ENCODE data around the gene ZNF625.

Gene ZNF625

DNA sequence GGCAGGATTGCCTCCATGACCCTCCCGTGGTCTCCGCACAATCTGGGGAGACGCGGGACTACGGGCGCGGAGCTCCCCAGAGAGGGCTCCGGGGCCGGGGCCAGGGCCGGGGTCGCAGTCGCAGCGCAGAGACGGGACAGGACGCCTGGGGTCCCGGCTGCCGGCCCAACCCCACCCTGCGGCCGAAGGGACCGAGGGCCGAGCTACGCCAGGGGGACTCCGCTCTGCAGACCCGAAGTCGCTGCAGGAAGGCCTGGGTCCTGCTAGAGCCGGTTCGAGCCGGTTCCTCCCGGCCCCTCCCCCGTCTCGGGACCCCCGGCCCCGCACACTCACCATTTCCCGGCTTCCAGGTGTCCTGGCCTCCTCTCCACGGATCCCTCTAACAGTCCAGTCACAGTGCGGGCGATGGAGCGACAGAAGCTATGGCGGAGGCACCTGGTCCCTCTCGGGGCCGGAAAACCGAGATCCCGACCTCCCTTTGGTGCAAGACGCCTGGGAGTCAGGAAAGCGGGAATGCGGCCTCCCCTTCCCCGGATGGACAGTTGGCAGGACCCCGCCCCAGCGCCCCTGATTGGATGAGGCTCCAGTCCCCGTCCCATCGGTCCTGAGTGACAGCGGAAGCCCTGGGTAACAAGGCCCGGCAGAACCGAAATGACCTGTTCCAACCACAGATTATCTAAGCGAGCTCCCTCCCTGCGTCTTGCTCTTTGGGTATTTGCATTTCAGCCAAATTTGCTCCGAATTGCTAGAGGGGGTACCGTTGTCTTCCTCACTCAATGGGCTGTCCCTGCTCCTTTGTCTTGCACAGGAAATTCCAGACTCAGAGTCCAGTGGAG is at the start of gene ZNF625:
Gene ZNF625, minus strand, starts transcription at position 512 of the 836 bp plus-strand sequence. Its CDS starts 176 bp downstream, at position 336.
- DNase-seq = peak; percentile 90 to 94

GRCh38 chr19:12205296-12205695 is 48.8 kb upstream of the ZNF625 start:
- DNase-seq = no peak

GRCh38 chr19:12202250-12202649 is 45.7 kb upstream of the ZNF625 start:
- peak in 1 of 2 experiments; percentile 27 for DNase-seq

DNA sequence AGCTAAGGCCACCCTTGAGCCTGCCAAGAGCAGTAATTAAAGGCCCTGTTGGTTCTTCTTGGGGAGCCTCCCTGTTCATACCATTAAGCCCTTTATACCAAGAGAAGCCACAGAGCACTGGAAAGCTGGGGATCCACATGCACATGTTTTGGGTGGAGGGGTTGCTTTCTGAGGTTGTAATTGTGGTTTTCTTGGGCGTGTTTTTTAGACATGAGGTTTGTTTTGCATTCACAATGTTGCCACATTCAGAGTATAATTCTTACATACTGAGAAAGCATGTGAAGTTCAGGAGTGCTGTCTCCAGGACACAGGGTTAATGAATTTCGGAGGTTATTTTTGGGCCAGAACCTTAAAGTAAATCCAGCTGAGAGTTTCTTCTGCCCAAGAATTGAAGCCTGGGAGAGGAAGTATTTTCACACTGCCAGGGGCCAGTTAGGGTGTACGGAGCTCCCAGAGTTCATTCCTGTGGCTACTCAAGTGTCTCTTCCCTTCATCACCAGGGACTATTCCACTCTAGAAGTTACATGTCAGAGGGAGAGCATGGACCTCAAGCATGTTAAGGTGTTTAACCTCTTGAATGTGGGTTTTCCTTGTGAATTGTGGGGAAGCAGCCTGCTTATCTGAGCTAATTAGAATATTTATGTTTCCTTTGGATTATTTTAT is 43.4 kb upstream of the ZNF625 start:
- DNase-seq = no peak

- no peak for DNase-seq
Observed at GRCh38 chr19:12198136-12198535, 41.6 kb upstream of the ZNF625 start.

GRCh38 chr19:12194827-12195731 is 38.5 kb upstream of the ZNF625 start:
- DNase-seq = no peak

DNA sequence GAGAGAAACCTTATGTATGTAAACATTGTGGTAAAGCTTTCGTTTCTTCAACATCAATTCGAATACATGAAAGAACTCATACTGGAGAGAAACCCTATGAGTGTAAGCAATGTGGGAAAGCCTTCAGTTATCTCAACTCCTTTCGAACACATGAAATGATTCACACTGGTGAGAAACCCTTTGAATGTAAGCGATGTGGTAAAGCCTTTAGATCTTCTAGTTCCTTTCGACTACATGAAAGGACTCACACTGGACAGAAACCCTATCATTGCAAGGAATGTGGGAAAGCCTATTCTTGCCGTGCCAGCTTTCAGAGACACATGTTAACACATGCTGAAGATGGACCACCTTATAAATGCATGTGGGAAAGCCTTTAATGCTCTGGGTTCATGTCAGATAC is 31.1 kb upstream of the ZNF625 start:
- DNase-seq = no peak

DNA sequence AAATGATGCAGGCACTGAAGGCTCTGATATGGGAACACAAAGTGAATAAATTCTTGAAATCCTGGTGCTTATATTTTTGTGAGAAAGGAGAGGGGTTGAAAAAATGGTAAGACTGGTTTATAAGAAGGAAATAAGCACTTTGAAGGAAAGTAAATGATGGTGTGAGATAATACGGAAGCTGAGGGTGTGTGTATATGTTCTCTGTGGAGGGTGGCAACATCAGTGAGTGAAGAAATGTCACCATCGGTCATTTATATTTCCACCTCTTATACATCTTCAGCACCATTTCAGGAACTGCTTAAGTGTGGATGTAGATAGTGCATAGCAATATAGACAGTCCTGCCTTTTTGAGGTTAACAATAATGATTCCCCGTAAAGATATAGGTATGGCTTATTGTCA is 23.8 kb upstream of the ZNF625 start:
- DNase-seq = no peak

GRCh38 chr19:12166626-12167025 is 10.1 kb upstream of the ZNF625 start:
- DNase-seq = no peak

GRCh38 chr19:12163826-12164225 is 7.3 kb upstream of the ZNF625 start:
- no peak for DNase-seq

DNA sequence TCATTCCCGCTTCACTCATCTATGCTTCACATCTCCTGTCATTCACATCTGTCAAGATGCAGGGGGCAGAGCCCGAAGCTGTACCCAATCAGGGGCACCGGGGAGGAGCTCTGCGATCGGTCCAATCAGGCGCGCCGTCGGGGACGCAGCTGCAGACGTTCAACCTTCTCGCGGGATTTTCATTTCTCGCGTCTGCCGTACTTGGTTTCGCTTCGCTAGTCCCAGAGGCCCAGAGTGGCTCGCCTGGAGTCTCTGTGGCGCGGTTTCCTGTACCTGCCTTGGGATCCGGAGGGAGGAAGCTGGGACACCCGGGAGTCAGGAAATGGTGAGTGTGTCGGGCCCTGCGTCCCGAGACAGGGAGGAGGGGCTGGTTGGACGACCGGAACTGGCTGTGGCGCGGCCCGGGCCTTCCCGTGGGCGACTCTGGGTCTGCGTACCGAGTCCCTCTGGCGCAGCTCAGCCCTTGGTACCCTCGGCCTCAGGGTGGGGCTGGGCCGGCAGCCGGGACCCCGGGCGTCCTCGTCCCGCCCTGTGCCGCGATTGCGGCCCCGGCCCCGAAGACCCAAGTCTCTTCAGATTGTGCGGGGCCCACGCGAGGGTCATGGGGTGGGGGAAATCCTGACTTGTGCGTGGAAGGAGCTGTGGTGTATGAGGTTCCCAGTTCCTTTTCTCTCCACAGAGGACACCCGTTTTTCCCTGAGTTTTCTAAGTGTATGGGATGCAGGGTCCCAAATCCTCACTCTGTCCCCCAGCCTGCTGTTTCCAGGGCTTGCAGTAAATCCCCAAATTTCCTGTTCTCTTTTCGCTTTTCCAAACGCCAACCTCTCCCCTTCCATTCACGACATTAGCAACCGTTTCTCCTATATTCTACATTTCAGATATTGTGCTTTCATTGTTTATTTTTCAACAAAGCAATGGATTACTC is 6.6 kb upstream of the ZNF625 start, which contains the start of gene ZNF136:
Gene ZNF136, plus strand, starts transcription at position 215 of the 925 bp plus-strand sequence. Its CDS starts 108 bp downstream, at position 323.
- peak; percentile 87 to 96 for DNase-seq

DNA sequence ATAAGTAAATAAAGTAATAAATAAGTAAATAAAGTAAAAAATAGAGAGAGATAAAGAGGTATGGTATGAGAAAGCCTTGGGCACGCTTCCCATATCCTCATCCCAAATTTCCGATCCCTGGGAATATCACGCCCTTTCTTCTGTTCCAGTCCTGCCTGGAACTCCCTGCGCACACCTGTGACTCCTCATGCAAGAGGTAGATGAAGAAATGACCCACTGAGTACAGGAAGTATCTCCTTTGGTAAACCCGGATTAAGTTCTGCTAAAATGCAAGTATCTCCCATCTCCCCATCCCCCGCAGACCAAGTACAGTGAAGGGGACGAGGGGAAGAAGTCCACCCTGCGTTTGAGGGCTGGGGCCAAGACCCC is 6.0 kb upstream of the ZNF625 start:
- DNase-seq = no peak

- DNase-seq = no peak
Observed at GRCh38 chr19:12159773-12160414, 3.4 kb upstream of the ZNF625 start.

DNA sequence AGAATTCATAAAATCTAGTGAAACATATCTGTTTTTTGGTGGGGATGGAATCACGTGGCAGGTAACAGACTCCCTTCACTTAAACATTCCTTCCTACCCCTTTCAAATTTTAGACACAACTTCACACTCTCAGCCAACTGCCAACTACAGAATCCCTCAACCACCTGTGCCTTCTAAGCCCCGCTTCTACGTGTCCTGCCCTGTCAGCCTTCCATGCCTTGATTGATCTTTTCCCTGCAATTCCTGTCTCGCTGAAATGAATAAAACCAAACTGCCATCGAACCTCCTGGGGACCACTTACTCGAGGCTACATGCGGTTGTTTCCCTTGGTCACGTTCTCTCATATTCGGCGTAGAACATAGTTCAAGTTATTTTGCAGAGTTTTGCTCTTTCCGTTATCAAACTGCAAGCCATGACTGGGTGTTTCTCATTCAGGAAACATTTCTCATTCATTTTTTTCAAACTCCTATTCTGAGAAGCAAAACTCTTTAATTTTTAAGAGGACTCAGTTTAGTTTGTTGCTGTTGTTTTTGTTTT is 1.1 kb downstream of the ZNF625 start:
- DNase-seq = no peak

- no peak for DNase-seq
Observed at GRCh38 chr19:12145348-12145747, 11.2 kb downstream of the ZNF625 start.

GRCh38 chr19:12141405-12141736 is 15.2 kb downstream of the ZNF625 start:
- no peak for DNase-seq

GRCh38 chr19:12140545-12141404 is 15.8 kb downstream of the ZNF625 start:
- peak; percentile 55 to 85 for DNase-seq

- peak; percentile 80 to 95 for DNase-seq
Observed at GRCh38 chr19:12139885-12140544, 16.5 kb downstream of the ZNF625 start, which contains the start of gene ZNF20. Gene ZNF20, minus strand, starts transcription at chr19:12140350. Its CDS starts 168 bp downstream, at chr19:12140182.

DNA sequence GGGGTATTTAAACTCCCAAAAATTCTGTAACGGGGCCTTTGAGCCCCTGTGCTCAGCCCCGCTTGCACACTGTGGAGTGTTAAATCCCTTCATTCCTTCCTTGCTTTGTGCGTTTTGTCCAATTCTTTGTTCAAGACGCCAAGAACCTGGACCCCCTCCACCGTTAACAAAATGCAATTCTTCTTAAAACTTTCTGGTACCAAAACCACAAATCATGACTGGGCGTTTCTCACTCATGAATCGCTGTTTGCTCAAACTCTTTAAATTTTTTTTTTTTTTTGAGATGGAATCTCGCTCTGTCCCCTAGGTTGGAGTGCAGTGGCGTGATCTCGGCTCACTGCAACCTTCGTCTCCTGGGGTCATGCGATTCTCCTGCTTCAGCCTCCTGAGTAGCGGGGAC is 17.3 kb downstream of the ZNF625 start:
- DNase-seq = no peak

Data from NCI-H526 (cell line).